Astrocyte of the cerebellum (primary cell): Measurements from ENCODE around the gene ANXA11.

Source experiments
- DNase-seq: peaks from one replicate; pipeline ENCODE4 v3.0.0-alpha.2; 2011; ENCODE audit warnings: low read depth
- H3K4me3 ChIP-seq: 2 replicates; pipeline ENCODE4 v1.5.1; 2011; ENCODE audit warnings: mild to moderate bottlenecking, low read depth, low read length, moderate library complexity
- in situ Hi-C: cut with HindIII; loops from 2 replicates; pipeline ENCODE4 v1.10.0; 2017; ENCODE audit warnings: low sequenced_read_pairs
- TF ChIP-seq, protein P1 (sequence below): IDR thresholded peaks from 2 replicates; pipeline ENCODE4 v1.5.1; 2012; ENCODE audit warnings: low read length, low read depth, moderate library complexity, mild to moderate bottlenecking; ENCODE audit errors: missing control alignments

The ANXA11 gene

GRCh38 chr10:80158126-80158525, 47.2 kb downstream of the ANXA11 start:
- in situ Hi-C loops = no loop called here
- H3K4me3 ChIP-seq = no peak overlapping the region
- TF ChIP-seq, protein P1, sequence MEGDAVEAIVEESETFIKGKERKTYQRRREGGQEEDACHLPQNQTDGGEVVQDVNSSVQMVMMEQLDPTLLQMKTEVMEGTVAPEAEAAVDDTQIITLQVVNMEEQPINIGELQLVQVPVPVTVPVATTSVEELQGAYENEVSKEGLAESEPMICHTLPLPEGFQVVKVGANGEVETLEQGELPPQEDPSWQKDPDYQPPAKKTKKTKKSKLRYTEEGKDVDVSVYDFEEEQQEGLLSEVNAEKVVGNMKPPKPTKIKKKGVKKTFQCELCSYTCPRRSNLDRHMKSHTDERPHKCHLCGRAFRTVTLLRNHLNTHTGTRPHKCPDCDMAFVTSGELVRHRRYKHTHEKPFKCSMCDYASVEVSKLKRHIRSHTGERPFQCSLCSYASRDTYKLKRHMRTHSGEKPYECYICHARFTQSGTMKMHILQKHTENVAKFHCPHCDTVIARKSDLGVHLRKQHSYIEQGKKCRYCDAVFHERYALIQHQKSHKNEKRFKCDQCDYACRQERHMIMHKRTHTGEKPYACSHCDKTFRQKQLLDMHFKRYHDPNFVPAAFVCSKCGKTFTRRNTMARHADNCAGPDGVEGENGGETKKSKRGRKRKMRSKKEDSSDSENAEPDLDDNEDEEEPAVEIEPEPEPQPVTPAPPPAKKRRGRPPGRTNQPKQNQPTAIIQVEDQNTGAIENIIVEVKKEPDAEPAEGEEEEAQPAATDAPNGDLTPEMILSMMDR = no peak
- DNase-seq = no peak

DNA sequence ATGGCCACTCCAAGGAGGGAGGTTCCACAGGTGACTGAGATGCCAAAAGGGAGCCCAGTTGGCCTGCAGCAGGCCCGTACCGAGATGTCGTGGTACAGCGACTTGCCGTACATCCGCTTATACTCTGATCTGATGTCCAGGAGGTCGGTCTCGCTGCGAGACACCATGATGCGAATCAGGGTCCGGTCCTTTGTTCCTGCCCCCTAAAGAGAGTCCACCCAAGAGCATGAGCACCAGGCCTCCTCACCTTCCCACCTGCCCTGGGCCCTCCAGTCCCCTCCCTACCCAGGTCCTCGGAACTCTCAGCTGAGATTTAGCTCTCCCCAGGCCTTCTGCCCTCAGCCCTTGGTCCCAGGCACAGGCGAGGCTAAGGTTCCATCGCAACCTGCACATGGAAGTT, 47.8 kb downstream of the ANXA11 start:
- no peak overlapping the region for H3K4me3 ChIP-seq
- TF ChIP-seq, protein P1 = no peak
- no peak for DNase-seq
- in situ Hi-C loops = no loop called here

GRCh38 chr10:80156216-80156615, 49.1 kb downstream of the ANXA11 start:
- in situ Hi-C loops = no loop called here
- no peak overlapping the region for H3K4me3 ChIP-seq
- DNase-seq = no peak
- TF ChIP-seq, protein P1 = no peak

DNA sequence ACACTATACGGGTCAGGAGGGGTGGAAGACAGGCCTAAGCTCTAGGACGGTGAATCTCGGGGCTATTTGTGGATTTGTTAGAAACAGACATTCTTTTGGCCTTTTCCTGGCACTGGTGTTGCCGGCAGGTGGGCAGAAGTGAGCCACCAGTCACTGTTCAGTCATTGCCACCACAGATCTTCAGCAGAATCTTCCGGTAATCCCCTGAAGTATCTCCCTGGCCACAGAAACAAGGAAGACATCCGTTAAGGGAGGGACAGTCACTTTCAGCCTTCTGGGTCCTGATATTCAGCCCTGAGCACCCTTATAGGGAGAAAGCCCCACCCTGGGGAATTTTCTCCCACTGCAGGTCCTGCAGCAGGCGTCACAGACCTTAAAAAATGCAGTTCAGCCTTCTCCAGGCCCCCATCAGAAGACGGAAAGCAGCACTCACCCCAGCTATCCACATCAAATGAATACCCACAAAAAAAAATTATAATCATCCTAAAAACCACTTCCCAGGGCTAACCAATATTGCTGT, 49.6 kb downstream of the ANXA11 start:
- in situ Hi-C loops = no loop called here
- TF ChIP-seq, protein P1 = no peak
- H3K4me3 ChIP-seq = no peak overlapping the region
- no peak for DNase-seq

DNA sequence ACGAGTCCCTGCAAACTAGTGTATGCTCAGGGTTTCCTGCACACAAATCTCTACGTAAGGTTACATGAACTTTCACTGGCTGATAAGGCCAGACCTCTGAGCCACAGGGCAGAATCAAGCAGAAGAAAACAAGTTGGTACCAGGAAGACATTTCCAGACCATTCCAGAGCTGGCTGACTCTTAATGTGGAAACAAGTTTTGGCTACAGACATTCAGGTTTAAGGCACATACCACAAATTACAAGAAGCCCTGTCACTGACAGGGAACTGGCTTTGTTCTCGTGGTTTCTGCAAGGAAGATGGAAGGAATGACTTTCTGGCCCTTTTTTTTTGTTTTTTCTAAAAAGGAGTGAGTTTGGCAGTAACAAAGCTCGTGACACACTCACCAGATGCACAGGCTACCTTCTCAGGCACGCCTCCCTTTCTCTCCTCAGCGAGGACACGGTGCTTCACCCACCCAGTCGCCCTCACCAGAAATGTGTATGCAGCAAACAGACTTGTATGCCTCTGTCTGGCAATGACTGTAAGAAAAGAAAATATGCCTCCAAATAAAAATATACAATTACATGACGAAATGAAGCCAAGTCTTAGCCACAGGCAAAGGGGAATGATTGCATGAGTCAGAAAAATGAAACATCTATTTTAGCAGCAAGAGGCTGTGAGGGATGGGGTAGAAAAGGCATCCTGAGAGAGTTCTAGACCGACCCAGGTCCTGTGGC, 50.2 kb downstream of the ANXA11 start:
- TF ChIP-seq, protein P1 = no peak
- DNase-seq = peak; percentile 92
- in situ Hi-C loops = no loop called here

DNA sequence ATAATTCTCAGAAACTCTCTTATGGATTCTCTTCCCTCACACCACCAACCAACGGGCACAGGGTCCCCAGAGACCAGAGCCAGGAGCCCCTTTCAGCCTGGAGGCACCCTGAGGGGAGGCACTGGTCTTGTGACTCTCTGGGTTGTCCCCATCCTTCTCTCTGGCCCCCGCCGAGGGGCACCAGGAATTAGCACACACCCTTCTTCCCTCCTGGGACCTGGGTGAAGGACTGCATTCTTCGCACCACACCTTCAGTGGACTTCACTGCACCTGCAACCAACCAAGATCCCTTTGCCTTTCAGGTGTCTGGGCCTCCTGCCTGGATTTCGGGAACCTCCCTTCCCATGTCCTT, 50.7 kb downstream of the ANXA11 start:
- in situ Hi-C loops = no loop called here
- TF ChIP-seq, protein P1 = no peak

More for the DNA sequence above, 50.2 kb downstream of the ANXA11 start:
- H3K4me3 ChIP-seq = no peak overlapping the region

More for the DNA sequence above, 50.7 kb downstream of the ANXA11 start:
- H3K4me3 ChIP-seq = no peak overlapping the region
- DNase-seq = no peak
